OCI-LY7 (cell line): ENCODE data around the gene FBN1.

ENCODE experiments used
- CTCF ChIP-seq: fragments of 200-600 bp; sonication (generic); conservative IDR thresholded peaks from 2 replicates; pipeline ENCODE4 v1.5.1; 2014; ENCODE audit warnings: mild to moderate bottlenecking, antibody characterized with exemption, low read length, moderate library complexity, mixed read lengths
- EZH2phosphoT487 ChIP-seq: fragments of 200-600 bp; sonication (generic); IDR thresholded peaks from 2 replicates; pipeline ENCODE4 v1.6.1; 2018; ENCODE audit warnings: low read depth, borderline replicate concordance, mild to moderate bottlenecking, mixed run types, antibody characterized with exemption, low read length, moderate library complexity, mixed read lengths

GRCh38 chr15:48579945-48580671 is 65.4 kb downstream of the FBN1 start:
- TF ChIP-seq CTCF (no peak), EZH2phosphoT487 (no peak)
